ENCODE measurements around the gene DOCK4. TPM values are rescaled to one million over a fixed set of nuclear protein-coding genes. Genes with fewer than 3 reads are reported as not detected.

The DOCK4 gene
- polyA plus RNA-seq, 2 of the 4 experiments (the other 2 are of a cell fraction): 13.7 to 15.7 TPM

GRCh38 chr7:112047421-112047820, 158.8 kb downstream of the DOCK4 start (continued):
- no peak for TF ChIP-seq KDM1A (IDR thresholded peaks at IDR 0.05; ENCODE audit: low read depth)
- TF ChIP-seq NR3C1 (IDR thresholded peaks at IDR 0.05): no peak
- no peak for TF ChIP-seq NFE2L2 (conservative IDR thresholded peaks at IDR 0.05; ENCODE audit: low read length)
- no peak for TF ChIP-seq MYC (IDR thresholded peaks at IDR 0.05; ENCODE audit: borderline replicate concordance, low read length)
- no peak for TF ChIP-seq CEBPB (IDR thresholded peaks at IDR 0.05)

- ATAC-seq (no peak), DNase-seq (ENCODE audit: low read depth in 1 of 2, low spot score in 1 of 2) (no peak), FAIRE-seq (no peak)
- no peak for TF ChIP-seq POLR2AphosphoS2 (conservative IDR thresholded peaks at IDR 0.05; ENCODE audit: low read length)
- TF ChIP-seq ZNF302 (CRISPR knock-in tag; IDR thresholded peaks at IDR 0.05): no peak
- no peak for TF ChIP-seq SREBF2 (IDR thresholded peaks at IDR 0.05)
- TF ChIP-seq, protein P1, sequence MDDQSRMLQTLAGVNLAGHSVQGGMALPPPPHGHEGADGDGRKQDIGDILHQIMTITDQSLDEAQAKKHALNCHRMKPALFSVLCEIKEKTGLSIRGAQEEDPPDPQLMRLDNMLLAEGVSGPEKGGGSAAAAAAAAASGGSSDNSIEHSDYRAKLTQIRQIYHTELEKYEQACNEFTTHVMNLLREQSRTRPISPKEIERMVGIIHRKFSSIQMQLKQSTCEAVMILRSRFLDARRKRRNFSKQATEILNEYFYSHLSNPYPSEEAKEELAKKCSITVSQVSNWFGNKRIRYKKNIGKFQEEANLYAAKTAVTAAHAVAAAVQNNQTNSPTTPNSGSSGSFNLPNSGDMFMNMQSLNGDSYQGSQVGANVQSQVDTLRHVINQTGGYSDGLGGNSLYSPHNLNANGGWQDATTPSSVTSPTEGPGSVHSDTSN (IDR thresholded peaks at IDR 0.05): no peak
- no peak for TF ChIP-seq HOXA7 (CRISPR knock-in tag; IDR thresholded peaks at IDR 0.05)
- TF ChIP-seq, protein P2, sequence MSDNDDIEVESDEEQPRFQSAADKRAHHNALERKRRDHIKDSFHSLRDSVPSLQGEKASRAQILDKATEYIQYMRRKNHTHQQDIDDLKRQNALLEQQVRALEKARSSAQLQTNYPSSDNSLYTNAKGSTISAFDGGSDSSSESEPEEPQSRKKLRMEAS (IDR thresholded peaks at IDR 0.05): no peak
- TF ChIP-seq HMGXB4 (CRISPR knock-in tag; IDR thresholded peaks at IDR 0.05; ENCODE audit: borderline replicate concordance): no peak
- no peak for TF ChIP-seq CHD4 (IDR thresholded peaks at IDR 0.05; ENCODE audit: borderline replicate concordance)
- TF ChIP-seq, protein P3, sequence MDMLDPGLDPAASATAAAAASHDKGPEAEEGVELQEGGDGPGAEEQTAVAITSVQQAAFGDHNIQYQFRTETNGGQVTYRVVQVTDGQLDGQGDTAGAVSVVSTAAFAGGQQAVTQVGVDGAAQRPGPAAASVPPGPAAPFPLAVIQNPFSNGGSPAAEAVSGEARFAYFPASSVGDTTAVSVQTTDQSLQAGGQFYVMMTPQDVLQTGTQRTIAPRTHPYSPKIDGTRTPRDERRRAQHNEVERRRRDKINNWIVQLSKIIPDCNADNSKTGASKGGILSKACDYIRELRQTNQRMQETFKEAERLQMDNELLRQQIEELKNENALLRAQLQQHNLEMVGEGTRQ (IDR thresholded peaks at IDR 0.05): no peak
- no peak for TF ChIP-seq MAFK (IDR thresholded peaks at IDR 0.05; ENCODE audit: partially characterized antibody)
- TF ChIP-seq RNF2 (IDR thresholded peaks at IDR 0.05; ENCODE audit: borderline replicate concordance, low read depth): no peak
- TF ChIP-seq FOSB (CRISPR knock-in tag; IDR thresholded peaks at IDR 0.05): no peak
- TF ChIP-seq TP53 (CRISPR knock-in tag; IDR thresholded peaks at IDR 0.05): no peak
- Histone ChIP-seq H3K9me3 (peaks cover 13% of the 10 kb centered on the region), H3K4me3 (no peak overlapping the region), H3K27ac (no peak overlapping the region), H3K4me1 (peaks cover 7% of the 10 kb centered on the region; the same call in 2 of the 3 replicates), H3K4me2 (no peak overlapping the region)
- CTCF ChIA-PET: no interaction called here
- POLR2A ChIA-PET: no interaction called here
These were observed 161.0 kb downstream of the DOCK4 start for GRCh38 chr7:112045222-112045621.

GRCh38 chr7:112042631-112043030, 163.6 kb downstream of the DOCK4 start:
- TF ChIP-seq NFE2L2 (conservative IDR thresholded peaks at IDR 0.05; ENCODE audit: low read length): no peak
- TF ChIP-seq RFX5 (IDR thresholded peaks at IDR 0.05): no peak
- TF ChIP-seq SMC3 (IDR thresholded peaks at IDR 0.05): no peak
- TF ChIP-seq RAD21 (conservative IDR thresholded peaks at IDR 0.05 in 1 of 2, IDR thresholded peaks at IDR 0.05 in 1 of 2): no peak
- TF ChIP-seq TFCP2L1 (CRISPR knock-in tag; IDR thresholded peaks at IDR 0.05): no peak
- TF ChIP-seq, protein P4, sequence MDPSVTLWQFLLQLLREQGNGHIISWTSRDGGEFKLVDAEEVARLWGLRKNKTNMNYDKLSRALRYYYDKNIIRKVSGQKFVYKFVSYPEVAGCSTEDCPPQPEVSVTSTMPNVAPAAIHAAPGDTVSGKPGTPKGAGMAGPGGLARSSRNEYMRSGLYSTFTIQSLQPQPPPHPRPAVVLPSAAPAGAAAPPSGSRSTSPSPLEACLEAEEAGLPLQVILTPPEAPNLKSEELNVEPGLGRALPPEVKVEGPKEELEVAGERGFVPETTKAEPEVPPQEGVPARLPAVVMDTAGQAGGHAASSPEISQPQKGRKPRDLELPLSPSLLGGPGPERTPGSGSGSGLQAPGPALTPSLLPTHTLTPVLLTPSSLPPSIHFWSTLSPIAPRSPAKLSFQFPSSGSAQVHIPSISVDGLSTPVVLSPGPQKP (IDR thresholded peaks at IDR 0.05; ENCODE audit: low read depth, low read length): no peak
- TF ChIP-seq, protein P5, sequence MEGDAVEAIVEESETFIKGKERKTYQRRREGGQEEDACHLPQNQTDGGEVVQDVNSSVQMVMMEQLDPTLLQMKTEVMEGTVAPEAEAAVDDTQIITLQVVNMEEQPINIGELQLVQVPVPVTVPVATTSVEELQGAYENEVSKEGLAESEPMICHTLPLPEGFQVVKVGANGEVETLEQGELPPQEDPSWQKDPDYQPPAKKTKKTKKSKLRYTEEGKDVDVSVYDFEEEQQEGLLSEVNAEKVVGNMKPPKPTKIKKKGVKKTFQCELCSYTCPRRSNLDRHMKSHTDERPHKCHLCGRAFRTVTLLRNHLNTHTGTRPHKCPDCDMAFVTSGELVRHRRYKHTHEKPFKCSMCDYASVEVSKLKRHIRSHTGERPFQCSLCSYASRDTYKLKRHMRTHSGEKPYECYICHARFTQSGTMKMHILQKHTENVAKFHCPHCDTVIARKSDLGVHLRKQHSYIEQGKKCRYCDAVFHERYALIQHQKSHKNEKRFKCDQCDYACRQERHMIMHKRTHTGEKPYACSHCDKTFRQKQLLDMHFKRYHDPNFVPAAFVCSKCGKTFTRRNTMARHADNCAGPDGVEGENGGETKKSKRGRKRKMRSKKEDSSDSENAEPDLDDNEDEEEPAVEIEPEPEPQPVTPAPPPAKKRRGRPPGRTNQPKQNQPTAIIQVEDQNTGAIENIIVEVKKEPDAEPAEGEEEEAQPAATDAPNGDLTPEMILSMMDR (IDR thresholded peaks at IDR 0.05): no peak
- no peak overlapping the region for H3K4me3 ChIP-seq
- no peak overlapping the region for H3K4me2 ChIP-seq
- no peak for DNase-seq (ENCODE audit: low read depth in 1 of 2, low spot score in 1 of 2)
- ATAC-seq: no peak
- H3K27ac ChIP-seq: no peak overlapping the region
- FAIRE-seq: no peak
- peaks cover 9% of the 10 kb centered on the region for H3K9me3 ChIP-seq
- no peaks in the 10 kb centered on the region for H3K4me1 ChIP-seq
- ChIA-PET POLR2A (no interaction called here), CTCF (interaction anchor here (1.5 to 1.7 kb wide), 2 partner anchors 11 to 37 kb away, joined by 3 to 4 read pairs; no protein-coding TSS in a partner anchor)
- WGBS (ENCODE audit: missing lambda C conversion rate): 90% methylated on average over 8 of the region's 8 CpGs
